Activated naive CD4-positive, alpha-beta T cell treated with anti-CD3 and anti-CD28 coated beads, Interleukin-2, amount 50 U/mL, for 16 hours (primary cell): ENCODE measurements around the gene HSPA1B.
"Not testable (repeated sequence)": the region's sequence is repeated elsewhere in the genome, so short reads cannot be mapped to it uniquely, and the experiment has no call there.

Source experiments
- DNase-seq: peaks from one replicate; pipeline ENCODE4 v3.0.0-alpha.2; 2020

The HSPA1B gene

DNA sequence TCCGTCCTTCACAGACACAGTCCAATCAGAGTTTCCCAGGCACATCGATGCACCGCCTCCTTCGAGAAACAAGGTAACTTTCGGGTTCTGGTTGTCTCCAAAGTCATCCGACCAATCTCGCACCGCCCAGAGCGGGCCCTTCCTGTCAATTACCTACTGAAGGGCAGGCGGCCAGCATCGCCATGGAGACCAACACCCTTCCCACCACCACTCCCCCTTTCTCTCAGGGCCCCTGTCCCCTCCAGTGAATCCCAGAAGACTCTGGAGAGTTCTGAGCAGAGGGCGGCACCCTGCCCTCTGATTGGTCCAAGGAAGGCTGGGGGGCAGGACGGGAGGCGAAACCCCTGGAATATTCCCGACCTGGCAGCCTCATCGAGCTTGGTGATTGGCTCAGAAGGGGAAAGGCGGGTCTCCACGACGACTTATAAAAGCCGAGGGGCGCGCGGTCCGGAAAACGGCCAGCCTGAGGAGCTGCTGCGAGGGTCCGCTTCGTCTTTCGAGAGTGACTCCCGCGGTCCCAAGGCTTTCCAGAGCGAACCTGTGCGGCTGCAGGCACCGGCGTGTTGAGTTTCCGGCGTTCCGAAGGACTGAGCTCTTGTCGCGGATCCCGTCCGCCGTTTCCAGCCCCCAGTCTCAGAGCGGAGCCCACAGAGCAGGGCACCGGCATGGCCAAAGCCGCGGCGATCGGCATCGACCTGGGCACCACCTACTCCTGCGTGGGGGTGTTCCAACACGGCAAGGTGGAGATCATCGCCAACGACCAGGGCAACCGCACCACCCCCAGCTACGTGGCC lies at the start of gene HSPA1B:
TSS of gene HSPA1B (plus strand) at position 453 of the 794 bp plus-strand sequence. CDS start at position 666, 213 bp downstream.
- peak; percentile 88 for DNase-seq

DNA sequence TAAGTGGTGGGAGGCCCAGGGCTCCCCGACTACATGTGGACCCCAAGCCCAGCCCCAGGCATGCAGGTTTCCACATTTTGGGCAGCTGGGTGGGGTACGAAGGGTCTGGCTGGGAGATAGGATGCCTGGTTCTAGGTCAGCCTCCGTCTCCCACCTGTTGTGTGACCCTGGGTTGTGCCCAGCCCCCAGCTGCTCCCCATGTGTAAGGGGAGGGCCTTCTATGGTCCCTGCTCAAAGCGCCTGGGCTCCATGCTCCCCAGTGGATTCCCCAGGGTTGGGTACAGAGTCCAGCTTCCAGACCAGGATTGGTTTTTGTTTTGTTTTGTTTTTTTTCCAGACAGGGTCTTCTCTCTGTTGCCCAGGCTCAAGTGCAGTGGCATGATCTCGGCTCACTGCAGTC lies 49.3 kb upstream of the HSPA1B start:
- DNase-seq = no peak

DNA sequence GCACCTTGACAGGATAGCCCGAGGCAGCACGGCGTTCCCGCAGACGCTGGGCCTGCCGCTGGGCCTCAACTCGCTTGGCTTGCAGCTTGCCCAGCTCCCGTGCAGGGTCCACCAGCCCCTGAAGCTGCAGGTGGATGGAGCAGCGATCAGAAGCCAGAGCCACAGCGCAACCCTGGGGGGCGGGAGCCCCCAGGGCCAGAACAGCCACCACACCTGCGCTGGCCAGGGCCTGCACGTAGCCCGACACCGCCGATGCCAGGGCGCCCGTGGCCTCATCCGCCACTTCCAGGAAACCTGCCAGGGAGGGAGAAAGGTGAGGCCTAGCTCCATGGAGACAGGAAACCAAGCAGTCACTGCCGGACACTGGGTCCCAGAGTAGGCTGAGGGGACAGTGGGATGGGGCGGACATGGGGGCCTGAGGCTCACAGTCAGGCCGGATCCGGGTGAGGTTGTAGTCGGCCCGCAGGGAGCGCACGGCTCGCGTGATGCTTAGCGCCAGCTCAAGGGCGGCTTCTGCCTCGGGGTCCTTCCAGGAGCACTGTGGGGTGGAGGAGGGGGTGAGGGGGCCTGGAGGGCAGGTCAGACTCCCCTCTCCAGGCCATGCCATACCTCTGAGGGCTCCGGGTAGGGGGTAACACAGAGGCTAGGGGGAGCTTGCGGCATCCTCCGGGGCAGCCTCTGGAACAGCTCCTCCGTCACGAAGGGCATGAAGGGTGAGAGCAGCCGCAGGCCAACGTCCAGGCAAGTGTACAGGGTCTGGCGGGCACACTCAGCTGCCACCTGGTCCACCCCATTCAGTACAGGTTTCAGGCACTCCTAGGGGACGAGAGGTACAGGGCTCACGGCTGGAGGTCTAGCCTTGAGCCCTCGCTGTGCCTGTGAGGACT lies 48.3 kb upstream of the HSPA1B start:
- no peak for DNase-seq

DNA sequence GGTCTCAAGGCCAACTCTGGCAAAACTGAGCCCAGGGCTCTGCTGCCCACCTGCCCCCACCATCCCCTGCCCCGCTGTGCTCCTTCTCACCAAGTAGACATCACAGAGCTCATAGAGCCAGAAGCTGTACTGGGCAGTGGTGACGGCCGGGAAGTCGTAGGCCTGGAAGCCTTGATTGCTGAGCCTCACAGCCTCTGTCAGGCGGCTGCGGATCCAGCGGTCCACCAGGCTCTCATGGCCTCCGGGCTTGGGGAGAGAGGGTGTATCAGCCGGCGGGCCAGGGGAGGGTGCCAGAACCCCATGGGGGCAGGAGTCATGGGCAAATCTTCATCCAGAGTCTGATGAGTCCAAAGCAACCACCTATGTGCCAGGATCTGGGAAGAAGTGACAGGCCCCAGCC lies 47.6 kb upstream of the HSPA1B start:
- DNase-seq = no peak

DNA sequence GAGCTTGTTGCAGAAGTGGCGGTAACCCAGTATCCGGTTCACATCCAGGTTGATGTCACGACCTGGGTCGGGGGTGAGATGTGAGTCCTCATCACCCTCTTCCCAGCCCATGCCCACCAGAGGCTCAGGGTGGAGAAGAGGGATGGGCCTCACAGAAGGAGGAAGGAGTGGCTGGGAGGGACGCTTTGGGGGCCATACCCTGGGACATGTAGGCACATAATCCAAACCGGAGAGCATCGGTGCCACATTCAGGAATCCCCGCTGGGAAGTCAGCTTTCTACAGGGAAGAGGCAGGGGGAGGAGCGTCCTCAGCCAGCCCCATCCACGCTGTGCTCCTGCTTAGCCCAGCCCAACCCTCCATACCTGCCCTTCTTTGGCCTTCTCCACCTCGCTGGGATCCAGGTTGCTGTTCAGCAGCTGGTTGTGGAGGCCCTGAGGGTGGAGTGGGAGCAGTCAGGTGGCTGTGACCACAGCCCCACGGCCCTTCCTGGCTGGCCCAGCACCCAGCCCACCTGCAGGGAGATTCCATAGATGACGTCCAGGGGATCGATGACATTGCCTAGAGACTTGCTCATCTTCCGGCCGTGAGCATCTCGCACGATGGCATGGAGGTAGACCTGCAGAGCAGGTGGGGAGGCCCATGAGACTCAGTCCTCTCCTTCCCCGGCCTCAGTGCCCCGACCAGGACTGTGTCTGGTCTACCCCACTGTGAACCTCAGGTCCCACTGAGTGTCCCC lies 46.9 kb upstream of the HSPA1B start:
- DNase-seq = no peak

DNA sequence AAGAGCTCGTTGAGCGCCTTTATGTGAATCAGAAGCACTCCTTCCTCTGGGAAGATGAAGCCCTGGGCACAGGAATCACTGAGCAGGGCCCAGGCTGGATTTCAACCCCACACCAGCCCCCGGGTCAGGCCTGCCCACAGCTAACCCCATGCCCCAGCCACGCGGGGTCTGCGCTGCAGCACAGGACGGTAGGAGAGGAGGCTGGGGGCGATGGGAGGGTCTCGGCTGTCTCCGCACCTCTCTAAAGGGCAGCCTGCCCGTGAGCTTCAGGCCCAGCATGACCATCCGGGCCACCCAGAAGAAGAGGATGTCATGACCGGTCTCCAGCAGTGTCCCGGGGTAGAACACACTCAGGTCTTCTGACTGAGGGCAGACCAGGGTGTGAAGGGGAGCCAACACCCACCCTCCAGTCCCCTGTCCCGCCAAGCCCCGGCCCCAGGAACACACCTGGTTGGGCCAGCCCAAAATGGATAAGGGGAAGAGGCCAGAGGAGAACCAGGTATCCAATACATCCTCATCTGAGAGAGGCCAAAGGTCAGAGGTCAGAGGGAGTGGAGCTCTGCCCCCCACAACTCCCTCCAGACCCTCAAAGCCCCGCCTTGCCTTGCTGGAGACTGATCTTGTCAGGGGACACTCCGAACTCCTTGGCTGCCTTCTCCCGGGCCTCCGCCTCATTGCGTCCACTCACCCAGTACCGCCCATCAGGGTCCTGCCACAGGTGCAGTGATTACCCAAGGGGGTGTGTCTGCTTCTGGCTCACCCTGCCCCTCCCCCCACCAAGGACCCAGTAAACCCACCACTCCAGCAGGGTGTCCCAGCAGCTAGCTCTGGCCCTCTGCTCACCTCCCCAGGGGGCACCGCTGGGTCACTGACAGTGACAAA lies 46.1 kb upstream of the HSPA1B start:
- no peak for DNase-seq

DNA sequence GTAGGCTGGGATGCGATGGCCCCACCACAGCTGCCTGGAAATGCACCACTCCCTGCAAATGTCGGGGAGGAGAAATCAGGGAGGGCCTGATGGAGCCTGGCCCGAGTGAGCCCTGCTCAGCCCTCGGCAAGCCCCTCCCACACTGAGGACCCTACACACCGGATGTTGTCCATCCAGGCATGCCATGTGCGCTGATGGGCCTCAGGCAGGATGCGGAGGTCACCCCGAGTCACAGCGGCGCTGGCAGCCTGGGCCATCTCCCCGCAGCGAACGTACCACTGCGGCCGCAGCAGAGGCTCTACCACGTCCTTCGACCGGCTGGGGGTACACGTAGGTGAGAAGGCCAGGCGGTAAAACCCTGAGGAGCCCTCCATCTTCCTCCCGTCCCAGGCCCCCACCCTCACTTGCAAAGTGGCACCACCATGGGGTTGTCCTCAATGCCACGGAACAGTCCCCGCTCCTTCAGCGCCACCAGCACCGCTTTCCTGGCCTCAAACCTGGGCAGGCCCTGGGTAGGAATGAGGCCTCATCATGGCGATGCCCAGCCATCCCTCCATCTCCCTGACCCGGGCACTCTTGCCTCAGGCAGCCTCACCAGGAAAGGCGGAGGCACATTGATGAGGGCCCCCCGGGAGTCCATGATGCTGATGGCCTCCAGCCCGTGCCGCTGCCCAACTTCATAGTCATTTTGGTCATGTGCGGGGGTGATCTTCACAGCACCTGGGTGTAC lies 45.2 kb upstream of the HSPA1B start:
- DNase-seq = no peak

DNA sequence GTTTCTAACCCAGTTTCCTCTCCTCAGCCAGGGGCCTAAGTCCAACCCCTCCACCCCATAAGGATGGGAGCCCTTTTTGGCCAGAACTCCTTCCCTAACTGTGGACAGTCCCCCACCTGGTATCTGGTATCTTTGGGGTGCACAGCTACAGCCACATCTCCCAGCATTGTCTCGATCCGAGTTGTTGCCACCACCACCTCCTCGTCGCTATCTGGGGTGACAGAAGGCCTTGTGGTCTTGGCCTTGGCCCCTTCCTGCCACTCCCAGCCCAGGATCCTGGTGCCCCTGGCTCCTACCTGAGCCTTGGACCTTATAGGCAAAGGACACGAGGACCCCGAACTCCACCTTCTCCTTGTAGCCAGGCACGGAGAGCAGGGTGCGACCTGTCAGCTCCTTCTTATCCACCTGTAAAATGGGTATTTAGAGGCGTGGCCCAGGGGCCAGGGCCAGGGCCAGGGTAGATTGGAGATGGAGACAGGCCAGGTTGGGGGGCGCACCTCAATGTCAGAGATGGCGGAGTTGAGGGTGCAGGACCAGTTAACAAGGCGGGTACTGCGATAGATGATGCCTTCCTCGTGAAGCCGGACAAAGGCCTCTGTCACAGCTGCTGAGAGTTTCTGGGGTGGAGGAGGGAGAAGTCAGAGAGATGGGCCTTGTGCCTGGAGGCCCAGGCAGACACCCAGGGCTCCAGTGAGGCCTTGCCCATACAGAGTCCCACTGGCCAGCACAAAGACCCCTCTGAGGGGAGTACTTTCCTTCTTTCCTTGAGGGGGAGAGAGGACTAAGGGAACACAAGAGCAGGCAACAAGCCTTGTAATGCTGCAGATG lies 43.2 kb upstream of the HSPA1B start:
- DNase-seq = no peak

DNA sequence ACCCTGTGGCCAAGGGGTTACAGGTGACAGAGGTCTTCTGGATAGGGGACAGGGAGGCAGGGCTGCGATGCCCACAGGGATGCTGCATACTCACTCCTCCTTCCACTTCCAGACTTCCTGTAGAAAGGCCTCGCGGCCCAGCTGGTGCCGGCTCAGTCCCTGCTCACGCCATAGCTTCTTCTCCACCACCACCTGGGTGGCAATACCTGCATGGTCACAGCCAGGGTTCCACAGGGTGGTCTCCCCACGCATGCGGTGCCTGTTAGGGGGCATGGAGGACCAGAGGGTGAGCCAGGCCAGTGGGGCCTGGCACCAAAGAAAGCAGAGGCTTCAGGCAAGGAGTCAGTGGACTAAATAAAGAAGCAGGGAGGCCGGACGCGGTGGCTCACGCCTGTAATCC lies 42.1 kb upstream of the HSPA1B start:
- no peak for DNase-seq

DNA sequence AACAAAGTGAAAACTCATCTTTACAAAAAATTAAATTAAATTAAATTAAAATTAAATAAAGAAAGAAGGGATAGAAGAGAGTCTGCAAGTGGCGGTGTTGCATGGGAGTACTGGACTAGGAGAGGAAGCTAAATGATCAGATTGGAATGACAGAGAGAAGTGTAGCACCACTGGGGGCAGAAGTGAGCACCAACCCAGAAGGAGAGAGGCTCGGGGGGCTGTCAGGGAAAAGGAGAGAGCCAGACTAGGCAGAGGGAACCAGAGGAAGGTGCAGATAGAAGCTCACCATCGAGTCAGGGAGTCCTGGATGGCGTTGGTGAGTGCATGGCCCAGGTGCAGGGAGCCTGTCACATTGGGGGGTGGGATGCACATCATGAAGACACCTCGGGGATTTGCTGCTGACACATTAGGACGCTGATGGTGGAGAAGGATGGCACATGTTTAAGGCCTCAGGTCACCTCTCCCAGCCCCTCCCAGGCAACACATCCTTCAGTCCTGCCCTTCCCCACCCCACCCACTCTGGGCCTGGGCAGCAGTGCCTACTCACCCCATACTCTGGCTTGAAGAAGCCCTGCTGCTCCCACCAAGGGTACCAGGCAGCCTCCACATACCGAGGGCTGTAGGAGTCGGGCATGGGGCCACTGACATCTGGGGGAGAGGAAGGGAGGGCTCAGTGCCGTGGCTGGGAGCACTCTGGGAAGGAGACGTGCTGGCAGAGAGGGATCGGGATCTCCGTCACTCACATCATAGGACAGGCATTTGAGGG lies 36.0 kb upstream of the HSPA1B start:
- DNase-seq = peak; percentile 39

DNA sequence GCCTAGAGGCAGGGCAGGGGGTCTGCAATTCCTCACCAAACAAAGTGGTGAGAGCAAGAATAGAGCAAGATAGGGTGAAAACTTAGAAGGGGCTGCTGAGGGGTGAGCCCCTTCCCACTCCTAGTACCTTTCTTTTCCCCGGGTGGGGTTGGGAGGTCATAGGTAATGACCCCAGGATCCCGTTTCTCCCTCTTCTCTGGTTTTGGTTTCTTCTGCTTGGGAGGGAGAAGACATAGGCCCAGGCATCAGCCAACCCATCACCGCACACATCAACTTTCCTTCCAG lies 35.5 kb upstream of the HSPA1B start:
- no peak for DNase-seq

DNA sequence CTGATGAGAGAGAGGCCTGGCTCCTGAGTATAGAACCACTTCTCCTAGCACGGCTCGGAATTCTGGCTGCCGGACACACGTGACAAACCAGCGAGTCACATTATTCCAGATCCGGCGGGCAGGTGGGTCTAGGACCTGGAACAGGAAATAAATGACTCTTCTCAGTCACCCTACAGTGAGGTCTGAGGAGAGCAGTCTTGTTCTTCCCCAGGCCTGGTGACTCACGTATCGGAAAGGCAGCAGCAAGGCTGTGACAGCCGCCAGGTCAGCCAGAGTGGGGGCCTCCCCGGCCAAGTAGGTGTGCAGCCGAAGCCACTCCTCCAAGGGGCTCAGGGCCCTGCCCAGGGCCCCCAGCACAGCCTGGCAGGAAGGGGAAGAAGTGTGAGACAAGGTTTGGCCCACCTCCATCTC lies 34.8 kb upstream of the HSPA1B start:
- no peak for DNase-seq

DNA sequence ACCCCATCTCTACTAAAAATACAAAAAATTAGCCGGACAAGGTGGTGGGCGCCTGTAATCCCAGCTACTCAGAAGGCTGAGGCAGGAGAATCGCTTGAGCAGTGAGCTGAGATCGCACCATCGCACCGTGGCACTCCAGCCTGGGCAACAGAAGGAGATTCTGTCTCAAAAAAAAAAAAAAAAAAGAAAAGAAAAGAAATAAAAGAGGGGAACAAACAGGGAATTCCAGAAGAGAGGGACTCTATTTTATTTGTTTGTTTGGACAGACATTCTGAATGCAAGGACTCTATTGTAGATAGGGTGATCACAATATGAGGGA lies 33.7 kb upstream of the HSPA1B start:
- not testable (repeated sequence) for DNase-seq

DNA sequence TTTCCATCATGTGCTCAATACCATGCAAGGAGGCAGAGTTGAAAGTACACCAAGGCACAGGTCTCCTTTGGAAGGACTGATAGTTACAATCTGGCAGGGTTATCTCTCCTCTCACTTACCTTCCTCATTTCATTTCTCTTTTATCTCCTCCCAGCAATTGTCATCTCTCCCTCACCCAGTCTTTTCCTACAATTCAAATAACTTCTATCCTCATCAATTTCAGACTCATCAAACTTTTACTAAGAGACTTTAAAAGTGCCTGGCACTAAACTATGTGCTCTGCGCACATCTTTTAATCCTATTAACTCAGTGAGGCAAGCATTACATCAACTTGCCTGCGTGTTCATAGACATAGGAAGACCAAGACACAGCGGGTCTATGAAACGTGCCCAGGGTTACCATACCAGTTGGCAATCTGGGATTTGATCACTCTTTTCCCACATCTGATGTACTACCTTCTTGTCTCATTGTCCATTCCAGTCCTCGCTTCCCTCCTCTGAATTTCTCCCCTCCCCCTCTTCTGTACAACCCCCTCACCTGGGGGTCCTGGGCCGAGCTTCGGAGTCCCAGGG lies 33.2 kb upstream of the HSPA1B start:
- no peak for DNase-seq

DNA sequence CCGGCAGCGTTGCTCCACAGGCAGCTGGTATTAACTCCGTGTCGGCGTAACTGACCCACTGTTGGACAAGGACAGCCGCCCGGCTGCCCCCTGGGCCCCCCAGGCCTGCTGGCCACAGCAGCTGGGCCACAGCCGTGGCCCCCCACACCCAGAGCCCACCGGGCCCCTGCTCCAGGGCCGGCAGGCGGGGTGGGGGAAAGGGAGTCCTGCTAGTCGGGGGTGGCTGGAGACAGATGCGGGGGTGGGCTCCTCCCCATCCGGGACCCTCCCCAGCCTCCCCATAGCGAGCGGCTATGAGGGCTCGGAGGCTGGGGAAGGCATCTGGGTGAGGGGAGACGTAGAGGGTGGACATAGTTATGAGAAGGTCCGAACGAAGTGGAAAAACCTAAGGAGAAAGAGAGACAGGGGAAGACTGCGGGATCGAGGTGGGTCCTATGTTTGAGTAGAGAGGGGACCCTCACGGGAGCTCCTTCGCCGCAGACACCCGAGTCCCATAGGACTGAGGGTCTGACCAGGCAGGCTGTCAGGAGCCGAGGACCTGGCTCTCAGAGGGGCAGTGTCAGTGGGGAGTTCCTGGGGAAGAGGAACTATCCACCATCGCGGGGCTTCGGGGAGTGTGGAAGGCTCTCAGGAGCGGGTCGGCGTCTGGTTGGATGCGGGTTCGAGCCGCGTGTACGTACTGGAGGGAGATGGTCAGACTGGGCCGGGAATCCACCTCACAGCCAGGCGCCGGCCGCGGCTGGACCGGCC lies 32.5 kb upstream of the HSPA1B start:
- peak; percentile 24 for DNase-seq

DNA sequence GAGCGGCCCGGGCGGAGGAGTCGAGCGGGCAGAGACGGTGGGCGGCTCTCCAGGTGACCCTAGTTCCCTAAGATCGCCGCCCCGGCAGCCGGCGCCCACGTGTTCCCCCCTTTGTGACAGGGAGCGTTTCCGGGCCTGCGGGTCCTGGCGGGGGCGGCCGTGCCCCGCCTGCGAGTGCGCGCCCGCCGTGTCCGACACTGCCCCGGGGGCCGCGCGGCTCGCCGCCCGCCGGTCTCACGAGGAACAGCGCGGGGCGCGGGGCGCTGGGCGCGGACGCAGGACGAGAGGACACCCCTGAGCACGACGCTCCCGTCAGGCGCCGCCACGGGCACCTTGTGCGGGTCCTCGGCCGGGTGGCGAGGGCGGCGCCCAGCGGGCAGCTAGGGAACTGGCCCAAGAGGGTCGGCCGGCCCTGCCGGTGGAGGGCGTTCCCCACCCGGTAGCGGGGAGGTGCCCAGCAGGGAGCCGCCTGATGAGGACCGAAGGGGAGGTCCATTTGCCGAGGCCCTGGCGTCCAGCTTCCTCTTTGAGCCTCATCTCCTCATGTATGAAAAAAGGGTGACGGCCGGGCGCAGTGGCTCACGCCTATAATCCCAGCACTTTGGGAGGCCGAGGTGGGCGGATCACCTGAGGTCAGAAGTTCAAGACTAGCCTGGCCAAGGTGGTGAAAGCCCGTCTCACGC lies 31.8 kb upstream of the HSPA1B start, which contains the start of gene VARS1:
TSS of gene VARS1 (minus strand) at position 137 of the 683 bp plus-strand sequence. CDS start 535 bp downstream, outside the sequence.
- peak; percentile 84 for DNase-seq

DNA sequence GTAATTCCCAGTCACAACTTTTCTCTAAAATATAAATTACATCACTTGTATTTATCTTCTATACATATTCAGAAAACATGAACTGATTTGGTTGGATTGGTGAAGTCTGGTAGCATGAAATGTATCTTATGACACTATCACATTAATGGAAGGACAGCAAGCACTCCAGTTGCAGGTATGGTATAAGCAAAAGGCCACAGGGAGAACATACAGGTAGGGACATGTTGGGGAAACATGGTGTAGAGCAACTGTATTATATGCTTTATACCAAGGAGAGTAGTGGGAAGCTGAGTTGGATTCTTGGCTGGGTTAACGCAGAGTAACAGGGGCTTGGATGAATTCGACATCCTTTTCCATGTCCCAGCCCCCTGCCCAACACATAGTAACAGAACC lies 30.5 kb upstream of the HSPA1B start:
- DNase-seq = no peak

DNA sequence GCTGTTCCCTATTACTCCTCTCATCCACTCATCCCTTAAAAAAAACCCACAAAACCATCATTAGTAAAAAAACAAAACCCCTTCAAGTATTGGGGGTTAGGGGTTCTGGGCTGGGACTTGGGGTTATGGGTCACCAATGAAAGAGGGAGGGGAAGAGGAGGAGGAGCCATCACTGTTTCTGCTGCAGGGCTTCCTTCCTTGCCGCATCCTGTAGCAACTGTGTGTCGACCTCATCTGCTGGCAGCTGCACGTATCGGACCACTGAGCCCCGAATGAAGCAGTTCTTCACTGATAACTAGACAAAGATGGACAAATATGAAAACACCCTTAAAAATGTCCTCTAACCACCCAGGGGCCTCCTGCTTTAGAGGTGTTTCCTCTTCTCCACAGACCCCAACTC lies 29.9 kb upstream of the HSPA1B start:
- no peak for DNase-seq
